ENCODE results near the gene KRTAP12-4.

The KRTAP12-4 gene

GRCh38 chr21:44702111-44702972 lies 47.9 kb upstream of the KRTAP12-4 start:
- Histone ChIP-seq H3K27ac (replicated peaks) (no peak overlapping the region), H3K27me3 (ENCODE audit: insufficient read depth, poor library complexity, severe bottlenecking) (peaks cover 33% of the 10 kb centered on the region), H3K4me3 (replicated peaks; ENCODE audit: insufficient read depth, low read length) (no peak overlapping the region)
- DNase-seq (ENCODE audit: low read depth in 1 of 2, low spot score in 1 of 2), result no peak
- no peak for TF ChIP-seq CTCF (IDR thresholded peaks at IDR 0.05; ENCODE audit: insufficient read depth, low read length)
- no peak for TF ChIP-seq GABPA (IDR thresholded peaks at IDR 0.05; ENCODE audit: low read depth)

- H3K4me3 ChIP-seq (replicated peaks; ENCODE audit: insufficient read depth, low read length), result no peak overlapping the region
- no peak for TF ChIP-seq REST (IDR thresholded peaks at IDR 0.05; ENCODE audit: insufficient replicate concordance, low read depth)
- no peak for TF ChIP-seq SPI1 (IDR thresholded peaks at IDR 0.05; ENCODE audit: borderline replicate concordance, low read depth)
- TF ChIP-seq GABPA (IDR thresholded peaks at IDR 0.05; ENCODE audit: low read depth), result no peak
- no peak for TF ChIP-seq CTCF (IDR thresholded peaks at IDR 0.05; ENCODE audit: insufficient read depth, low read length)
- no peak for TF ChIP-seq POLR2AphosphoS5 (IDR thresholded peaks at IDR 0.05; ENCODE audit: low read depth)
- peaks cover 33% of the 10 kb centered on the region for H3K27me3 ChIP-seq (ENCODE audit: insufficient read depth, poor library complexity, severe bottlenecking)
- no peak overlapping the region for H3K27ac ChIP-seq (replicated peaks)
- no peak for DNase-seq (ENCODE audit: low read depth in 1 of 2, low spot score in 1 of 2)
These were observed 47.1 kb upstream of the KRTAP12-4 start for GRCh38 chr21:44701541-44701940.

GRCh38 chr21:44701023-44701400 lies 46.6 kb upstream of the KRTAP12-4 start:
- peaks cover 31% of the 10 kb centered on the region for H3K27me3 ChIP-seq (ENCODE audit: insufficient read depth, poor library complexity, severe bottlenecking)
- H3K27ac ChIP-seq (replicated peaks), result no peak overlapping the region
- TF ChIP-seq SPI1 (IDR thresholded peaks at IDR 0.05; ENCODE audit: borderline replicate concordance, low read depth), result no peak
- TF ChIP-seq CTCF (IDR thresholded peaks at IDR 0.05; ENCODE audit: insufficient read depth, low read length), result no peak
- TF ChIP-seq REST (IDR thresholded peaks at IDR 0.05; ENCODE audit: insufficient replicate concordance, low read depth), result no peak
- no peak for TF ChIP-seq GABPA (IDR thresholded peaks at IDR 0.05; ENCODE audit: low read depth)
- no peak for TF ChIP-seq POLR2AphosphoS5 (IDR thresholded peaks at IDR 0.05; ENCODE audit: low read depth)
- H3K4me3 ChIP-seq (replicated peaks; ENCODE audit: insufficient read depth, low read length), result no peak overlapping the region
- no peak for DNase-seq (ENCODE audit: low read depth in 1 of 2, low spot score in 1 of 2)

All from HL-60 (cell line).